T-helper 2 cell treated with Interferon-gamma antibody and Interleukin-4, amounts not matched to agents 100 ng/mL and 5 ng/mL, for 36 hours (primary cell): ENCODE data around the gene AGGF1. TPM values are rescaled to one million over a fixed set of nuclear protein-coding genes. Genes with fewer than 3 reads are reported as not detected.
"Not testable (repeated sequence)": the region's sequence is repeated elsewhere in the genome, so short reads cannot be mapped to it uniquely, and the experiment has no call there.

Source experiments
- intact Hi-C: fragments of 100-400 bp; cut with micrococcal nuclease; formaldehyde crosslinking; loops from one replicate; pipeline ENCODE4 v1.15.1; 2023
- total RNA-seq: library from RNA; stranded (reverse); gene quantifications from 2 replicates; pipeline ENCODE4 v1.2.3, GENCODE V29; 2022

Gene AGGF1
- total RNA-seq, 1 donor from 2014 or later: 23.7 TPM

- intact Hi-C loops: loop anchor here (10.0 kb wide), 1 partner anchor 412 kb away; the partner anchor contains the start of gene WDR41
These were observed 52.9 kb downstream of the AGGF1 start for GRCh38 chr5:77083088-77083487.

- intact Hi-C loops: loop anchor here (10.0 kb wide), 1 partner anchor 408 kb away; the partner anchor contains the start of gene WDR41
These were observed 56.1 kb downstream of the AGGF1 start for GRCh38 chr5:77086368-77086688.

- intact Hi-C loops: loop anchor here (10.0 kb wide), 1 partner anchor 408 kb away; the partner anchor contains the start of gene WDR41
These were observed 56.7 kb downstream of the AGGF1 start, which contains the start of gene ZBED3 for GRCh38 chr5:77086689-77087483. TSS of gene ZBED3 (minus strand) at chr5:77087285. CDS start at chr5:77077878, 9,407 bp downstream.

GRCh38 chr5:77087484-77088261, 57.5 kb downstream of the AGGF1 start:
- intact Hi-C loops: loop anchor here (10.0 kb wide), 1 partner anchor 407 kb away; the partner anchor contains the start of gene WDR41

- intact Hi-C loops: no loop called here
These were observed 65.0 kb downstream of the AGGF1 start for GRCh38 chr5:77095189-77095588.

GRCh38 chr5:77101298-77101697, 71.1 kb downstream of the AGGF1 start:
- intact Hi-C loops: no loop called here

GRCh38 chr5:77102549-77102948, 72.3 kb downstream of the AGGF1 start:
- intact Hi-C loops: no loop called here

- intact Hi-C loops: no loop called here
These were observed 73.3 kb downstream of the AGGF1 start for GRCh38 chr5:77103457-77103856.

GRCh38 chr5:77104813-77105212, 74.6 kb downstream of the AGGF1 start:
- intact Hi-C loops: no loop called here

GRCh38 chr5:77107035-77107434, 76.8 kb downstream of the AGGF1 start:
- intact Hi-C loops: not testable (repeated sequence)

Other genes starting within 250 kb of the AGGF1 start
- gene F2RL1, start 211.4 kb upstream of the AGGF1 start, total RNA-seq: 0.07 and 0.25 TPM in 2 replicates
- gene S100Z, start 180.4 kb upstream of the AGGF1 start, total RNA-seq: 1.7 TPM in 2 replicates
- 0.11 TPM in 1 of 2 replicates, not detected in the other for gene CRHBP, start 77.4 kb upstream of the AGGF1 start, total RNA-seq
- gene ZBED3, start 56.9 kb downstream of the AGGF1 start, total RNA-seq: 0.59 and 0.80 TPM in 2 replicates
- gene PDE8B, start 180.3 kb downstream of the AGGF1 start, total RNA-seq: 0.20 and 0.43 TPM in 2 replicates